ENCODE data around the gene LAMA2.

GRCh38 chr6:129273161-129273560, 390.2 kb downstream of the LAMA2 start:
- TF ChIP-seq CTCF (conservative IDR thresholded peaks at IDR 0.05; ENCODE audit: low read length): no peak
- no peak for TF ChIP-seq EZH2phosphoT487 (IDR thresholded peaks at IDR 0.05; ENCODE audit: borderline replicate concordance)
